Ectodermal cell (in vitro differentiated cells): ENCODE results near the gene MTERF4.

Source experiments
- H3K27ac ChIP-seq: 2 replicates; pipeline ENCODE4 v1.7.0; 2013; ENCODE audit warnings: mild to moderate bottlenecking, low read depth, low read length; ENCODE audit not compliant: insufficient read depth, poor library complexity, severe bottlenecking
- H3K27me3 ChIP-seq: 2 replicates; pipeline ENCODE4 v1.7.0; 2013; ENCODE audit warnings: mild to moderate bottlenecking, low read length; ENCODE audit not compliant: insufficient read depth, control insufficient read depth, poor library complexity, severe bottlenecking
- H3K36me3 ChIP-seq: one replicate; pipeline ENCODE4 v1.7.0; 2013; ENCODE audit warnings: low read length; ENCODE audit not compliant: control insufficient read depth, insufficient read depth
- H3K4me1 ChIP-seq: one replicate; pipeline ENCODE4 v1.7.0; 2013; ENCODE audit warnings: low read length; ENCODE audit not compliant: control insufficient read depth, insufficient read depth
- H3K4me3 ChIP-seq: 2 replicates; pipeline ENCODE4 v1.7.0; 2013; ENCODE audit warnings: low read depth, low read length, control low read depth; ENCODE audit not compliant: insufficient read depth
- H3K9me3 ChIP-seq: 2 replicates; pipeline ENCODE4 v1.7.0; 2013; ENCODE audit warnings: mild to moderate bottlenecking, low read length, moderate library complexity; ENCODE audit not compliant: control insufficient read depth
- WGBS, 2 experiments: methylation state at CpG; one replicate each; pipeline ENCODE4 v1.1.7; 2013; ENCODE audit warnings: missing lambda C conversion rate in 2 of 2; 5-methylcytosine and 5-hydroxymethylcytosine counted together

Gene MTERF4

GRCh38 chr2:241134711-241135110 lies 32.6 kb upstream of the MTERF4 start:
- Histone ChIP-seq H3K4me3 (no peak overlapping the region), H3K9me3 (no peaks in the 10 kb centered on the region), H3K27ac (no peak overlapping the region), H3K36me3 (no peaks in the 10 kb centered on the region), H3K27me3 (no peaks in the 10 kb centered on the region), H3K4me1 (no peaks in the 10 kb centered on the region)
- 93 to 97% methylated on average over 7 of the region's 7 CpGs for WGBS, 2 experiments

- Histone ChIP-seq H3K27ac (no peak overlapping the region), H3K36me3 (no peaks in the 10 kb centered on the region), H3K4me1 (no peaks in the 10 kb centered on the region), H3K4me3 (no peak overlapping the region), H3K9me3 (no peaks in the 10 kb centered on the region), H3K27me3 (no peaks in the 10 kb centered on the region)
- 93 to 94% methylated on average over 10 of the region's 10 CpGs for WGBS, 2 experiments
Observed at GRCh38 chr2:241133436-241133820, 31.3 kb upstream of the MTERF4 start.

- no peaks in the 10 kb centered on the region for H3K4me1 ChIP-seq
- no peaks in the 10 kb centered on the region for H3K36me3 ChIP-seq
- H3K27me3 ChIP-seq: no peaks in the 10 kb centered on the region
- no peak overlapping the region for H3K4me3 ChIP-seq
- H3K9me3 ChIP-seq: no peaks in the 10 kb centered on the region
- no peak overlapping the region for H3K27ac ChIP-seq
- 93 to 95% methylated on average over 14 of the region's 14 CpGs for WGBS, 2 experiments
Observed at GRCh38 chr2:241132538-241133435, 30.7 kb upstream of the MTERF4 start.

GRCh38 chr2:241131531-241131930 lies 29.4 kb upstream of the MTERF4 start:
- WGBS, 2 experiments: 95 to 96% methylated on average over 7 of the region's 7 CpGs
- Histone ChIP-seq H3K4me1 (no peaks in the 10 kb centered on the region), H3K27ac (no peak overlapping the region), H3K9me3 (no peaks in the 10 kb centered on the region), H3K4me3 (no peak overlapping the region), H3K36me3 (no peaks in the 10 kb centered on the region), H3K27me3 (no peaks in the 10 kb centered on the region)

GRCh38 chr2:241130316-241130715 lies 28.2 kb upstream of the MTERF4 start:
- H3K27ac ChIP-seq: no peak overlapping the region
- no peaks in the 10 kb centered on the region for H3K36me3 ChIP-seq
- H3K27me3 ChIP-seq: no peaks in the 10 kb centered on the region
- 95% methylated on average over 16 of the region's 16 CpGs for WGBS, 2 experiments
- H3K4me1 ChIP-seq: no peaks in the 10 kb centered on the region
- no peak overlapping the region for H3K4me3 ChIP-seq
- H3K9me3 ChIP-seq: no peaks in the 10 kb centered on the region

GRCh38 chr2:241129086-241129871 lies 27.2 kb upstream of the MTERF4 start:
- H3K27ac ChIP-seq: no peak overlapping the region
- WGBS, 2 experiments: 93% methylated on average over 12 of the region's 12 CpGs
- no peaks in the 10 kb centered on the region for H3K4me1 ChIP-seq
- no peaks in the 10 kb centered on the region for H3K9me3 ChIP-seq
- H3K36me3 ChIP-seq: no peaks in the 10 kb centered on the region
- no peak overlapping the region for H3K4me3 ChIP-seq
- H3K27me3 ChIP-seq: no peaks in the 10 kb centered on the region

GRCh38 chr2:241128266-241128665 lies 26.2 kb upstream of the MTERF4 start:
- 93 to 94% methylated on average over 8 of the region's 8 CpGs for WGBS, 2 experiments
- Histone ChIP-seq H3K27me3 (no peaks in the 10 kb centered on the region), H3K9me3 (no peaks in the 10 kb centered on the region), H3K4me1 (no peaks in the 10 kb centered on the region), H3K27ac (no peak overlapping the region), H3K36me3 (no peaks in the 10 kb centered on the region), H3K4me3 (no peak overlapping the region)

- no peak overlapping the region for H3K4me3 ChIP-seq
- H3K9me3 ChIP-seq: no peaks in the 10 kb centered on the region
- peaks cover 5% of the 10 kb centered on the region for H3K36me3 ChIP-seq
- 94 to 95% methylated on average over 18 of the region's 18 CpGs for WGBS, 2 experiments
- no peak overlapping the region for H3K27ac ChIP-seq
- H3K4me1 ChIP-seq: no peaks in the 10 kb centered on the region
- no peaks in the 10 kb centered on the region for H3K27me3 ChIP-seq
Observed at GRCh38 chr2:241126771-241127202, 24.7 kb upstream of the MTERF4 start.

- peaks cover 5% of the 10 kb centered on the region for H3K36me3 ChIP-seq
- no peak overlapping the region for H3K27ac ChIP-seq
- H3K9me3 ChIP-seq: no peaks in the 10 kb centered on the region
- no peaks in the 10 kb centered on the region for H3K27me3 ChIP-seq
- H3K4me1 ChIP-seq: no peaks in the 10 kb centered on the region
- 94 to 95% methylated on average over 21 of the region's 21 CpGs for WGBS, 2 experiments
- H3K4me3 ChIP-seq: no peak overlapping the region
Observed at GRCh38 chr2:241126201-241126611, 24.1 kb upstream of the MTERF4 start.

GRCh38 chr2:241125626-241126025 lies 23.5 kb upstream of the MTERF4 start:
- peaks cover 6% of the 10 kb centered on the region for H3K36me3 ChIP-seq
- 94 to 96% methylated on average over 13 of the region's 13 CpGs for WGBS, 2 experiments
- H3K4me1 ChIP-seq: no peaks in the 10 kb centered on the region
- H3K27me3 ChIP-seq: no peaks in the 10 kb centered on the region
- H3K27ac ChIP-seq: no peak overlapping the region
- H3K9me3 ChIP-seq: no peaks in the 10 kb centered on the region
- no peak overlapping the region for H3K4me3 ChIP-seq
